ENCODE measurements around the gene PLOD3. TPM values are rescaled to one million over a fixed set of nuclear protein-coding genes. Genes with fewer than 3 reads are reported as not detected.

Gene PLOD3
- total and polyA plus RNA-seq, 11 donors: 22.2 to 77.6 (median 42.0) TPM

- H3K36me3 ChIP-seq: peaks cover 0 to 91% (median 77%) of the 10 kb centered on the region in 9 donors
- TF ChIP-seq POLR2A (IDR thresholded peaks at IDR 0.05) (no peak), CTCF (IDR thresholded peaks at IDR 0.05) (no peak)
- peaks cover 0 to 23% (median 11%) of the 10 kb centered on the region in 12 donors for H3K4me1 ChIP-seq
- no peaks in the 10 kb centered on the region for H3K27me3 ChIP-seq
- H3K9me3 ChIP-seq: no peaks in the 10 kb centered on the region
- 93 to 97% (median 95%) methylated on average over 8 of the region's 8 CpGs for WGBS, 4 donors
- DNase-seq (no peak), ATAC-seq (no peak)
- no peak overlapping the region for H3K4me3 ChIP-seq
- intact Hi-C loops (cut with DNase I): loop anchor here in 2 of 10 donors (5.0 to 10.0 kb wide), 2 partner anchors 40 to 73 kb away; no protein-coding TSS in a partner anchor
- H3K27ac ChIP-seq: no peak overlapping the region
Observed at GRCh38 chr7:101212014-101212413, 5.4 kb downstream of the PLOD3 start.

- Histone ChIP-seq H3K36me3 (peaks cover 0 to 95% (median 78%) of the 10 kb centered on the region in 9 donors), H3K4me1 (peaks cover 0 to 18% (median 7%) of the 10 kb centered on the region in 12 donors), H3K4me3 (no peak overlapping the region), H3K9me3 (no peaks in the 10 kb centered on the region), H3K27ac (no peak overlapping the region), H3K27me3 (no peaks in the 10 kb centered on the region)
- 92 to 98% (median 96%) methylated on average over 15 to 24 of the region's 24 CpGs for WGBS, 4 donors
- TF ChIP-seq POLR2A (IDR thresholded peaks at IDR 0.05) (no peak), CTCF (IDR thresholded peaks at IDR 0.05) (no peak)
- no peak for DNase-seq
- intact Hi-C loops (cut with DNase I): loop anchor here in 2 of 10 donors (5.0 to 10.0 kb wide), 2 partner anchors 41 to 73 kb away; no protein-coding TSS in a partner anchor
- peak in 1 of 4 donors; percentile 4 for ATAC-seq
Observed at GRCh38 chr7:101211501-101211900, 5.9 kb downstream of the PLOD3 start.

- Histone ChIP-seq H3K36me3 (peaks cover 0 to 93% (median 73%) of the 10 kb centered on the region in 9 donors), H3K27me3 (no peaks in the 10 kb centered on the region), H3K4me1 (peaks cover 0 to 6% (median 0%) of the 10 kb centered on the region in 12 donors), H3K27ac (no peak overlapping the region), H3K4me3 (no peak overlapping the region), H3K9me3 (no peaks in the 10 kb centered on the region)
- ATAC-seq (no peak), DNase-seq (no peak)
- TF ChIP-seq POLR2A (IDR thresholded peaks at IDR 0.05) (no peak), CTCF (IDR thresholded peaks at IDR 0.05) (no peak)
- intact Hi-C loops (cut with DNase I): loop anchor here in 2 of 10 donors (5.0 to 10.0 kb wide), 2 partner anchors 42 to 75 kb away; no protein-coding TSS in a partner anchor
- WGBS, 4 donors: 90 to 95% (median 94%) methylated on average over 18 to 19 of the region's 19 CpGs
Observed at GRCh38 chr7:101210143-101210542, 7.2 kb downstream of the PLOD3 start.

GRCh38 chr7:101208794-101209193 lies 8.6 kb downstream of the PLOD3 start:
- WGBS, 4 donors: 92 to 98% (median 94%) methylated on average over 14 of the region's 14 CpGs
- Histone ChIP-seq H3K27me3 (no peaks in the 10 kb centered on the region), H3K27ac (no peak overlapping the region), H3K36me3 (peaks cover 0 to 80% (median 60%) of the 10 kb centered on the region in 9 donors), H3K4me3 (no peak overlapping the region), H3K4me1 (peaks cover 0 to 5% (median 0%) of the 10 kb centered on the region in 12 donors), H3K9me3 (no peaks in the 10 kb centered on the region)
- intact Hi-C loops (cut with DNase I): no loop called here
- TF ChIP-seq CTCF (IDR thresholded peaks at IDR 0.05) (no peak), POLR2A (IDR thresholded peaks at IDR 0.05) (no peak)
- no peak for DNase-seq
- no peak for ATAC-seq
